Islet of Langerhans (tissue), 1 donor: ENCODE measurements around the gene GZMM.

Experiments
- FAIRE-seq: peaks from one replicate; lab custom pipeline; 2011; peaks lifted over from hg19 to GRCh38; lab: Jason Lieb, UNC

GZMM gene

GRCh38 chr19:512547-513365 lies 31.1 kb upstream of the GZMM start:
- no peak for FAIRE-seq

GRCh38 chr19:513368-514165 lies 30.3 kb upstream of the GZMM start:
- FAIRE-seq, result no peak

- FAIRE-seq, result no peak
Observed at GRCh38 chr19:514166-514663, 29.6 kb upstream of the GZMM start.

GRCh38 chr19:517721-518597 lies 25.9 kb upstream of the GZMM start:
- FAIRE-seq, result no peak

GRCh38 chr19:518598-519231 lies 25.1 kb upstream of the GZMM start:
- no peak for FAIRE-seq

- no peak for FAIRE-seq
Observed at GRCh38 chr19:519449-519865, 24.4 kb upstream of the GZMM start.

- FAIRE-seq, result no peak
Observed at GRCh38 chr19:522726-523125, 21.1 kb upstream of the GZMM start.

- FAIRE-seq, result no peak
Observed at GRCh38 chr19:524062-524674, 19.7 kb upstream of the GZMM start.

- FAIRE-seq, result no peak
Observed at GRCh38 chr19:525029-525428, 18.8 kb upstream of the GZMM start.

- no peak for FAIRE-seq
Observed at GRCh38 chr19:525857-526419, 17.9 kb upstream of the GZMM start.

GRCh38 chr19:530134-531008 lies 13.5 kb upstream of the GZMM start:
- no peak for FAIRE-seq

- FAIRE-seq, result no peak
Observed at GRCh38 chr19:531009-531752, 12.7 kb upstream of the GZMM start.

GRCh38 chr19:531753-532560 lies 11.9 kb upstream of the GZMM start, which contains the start of gene CDC34:
Gene CDC34, plus strand, starts transcription at chr19:531760. Its CDS starts 172 bp downstream, at chr19:531932.
- no peak for FAIRE-seq

- no peak for FAIRE-seq
Observed at GRCh38 chr19:532561-533363, 11.1 kb upstream of the GZMM start.

- FAIRE-seq, result no peak
Observed at GRCh38 chr19:533364-534058, 10.3 kb upstream of the GZMM start.

- FAIRE-seq, result no peak
Observed at GRCh38 chr19:534088-534487, 9.8 kb upstream of the GZMM start.
